Peyer's patch (tissue), 4 donors: ENCODE data around the gene DYNLT2B. TPM values are rescaled to one million over a fixed set of nuclear protein-coding genes. Genes with fewer than 3 reads are reported as not detected.

Source experiments
- DNase-seq, 3 donors: peaks; one replicate each; pipeline ENCODE4 v3.0.0-alpha.2; 2017 to 2019
- H3K27ac ChIP-seq, 4 donors: fragments of 200-600 bp; sonication (generic); one replicate each; pipeline ENCODE4 v1.5.1; 2016 to 2019
- H3K27me3 ChIP-seq, 2 donors: fragments of 200-600 bp; sonication (generic); one replicate each; pipeline ENCODE4 v1.5.1; 2019
- H3K36me3 ChIP-seq, 3 donors: fragments of 200-600 bp; sonication (generic); one replicate each; pipeline ENCODE4 v1.5.1; 2016 to 2019
- H3K4me1 ChIP-seq, 4 donors: fragments of 200-600 bp; sonication (generic); one replicate each; pipeline ENCODE4 v1.5.1; 2016 to 2019
- H3K4me3 ChIP-seq, 4 donors: fragments of 200-600 bp; sonication (generic); 1 replicate in 3 of 4; 2 replicates in 1 of 4; pipeline ENCODE4 v1.5.1; 2016 to 2019; ENCODE audit warnings: mild to moderate bottlenecking in 1 of 4
- H3K9me3 ChIP-seq, 4 donors: fragments of 200-600 bp; sonication (generic); one replicate each; pipeline ENCODE4 v1.5.1; 2016 to 2019; ENCODE audit warnings: mild to moderate bottlenecking in 1 of 4
- POLR2A ChIP-seq, 2 donors: fragments of 450-650 bp; IDR thresholded peaks; one replicate each; pipeline ENCODE4 v1.5.1; 2017; ENCODE audit warnings: antibody characterized with exemption in 2 of 2, mild to moderate bottlenecking in 2 of 2, moderate library complexity in 2 of 2
- total RNA-seq, 4 donors: library from RNA; depleted of rRNA; stranded (reverse); fragments of >200 nt; gene quantifications; one replicate each; pipeline ENCODE4 v1.1.0, GENCODE V29; 2016
- TF ChIP-seq, protein P1 (sequence below), 6 experiments: fragments of 450-650 bp in 4 of 6; fragments of 200-600 bp in 2 of 6; sonication (generic) in 1 of 6; IDR thresholded peaks; one replicate each; pipeline ENCODE4 v1.5.1; 2017 to 2019; ENCODE audit warnings: antibody characterized with exemption in 6 of 6, mild to moderate bottlenecking in 3 of 6, moderate library complexity in 1 of 6

Gene DYNLT2B
- total RNA-seq, 4 donors from 2014 or later: 2.3 to 6.0 TPM; not detected in 2

DNA sequence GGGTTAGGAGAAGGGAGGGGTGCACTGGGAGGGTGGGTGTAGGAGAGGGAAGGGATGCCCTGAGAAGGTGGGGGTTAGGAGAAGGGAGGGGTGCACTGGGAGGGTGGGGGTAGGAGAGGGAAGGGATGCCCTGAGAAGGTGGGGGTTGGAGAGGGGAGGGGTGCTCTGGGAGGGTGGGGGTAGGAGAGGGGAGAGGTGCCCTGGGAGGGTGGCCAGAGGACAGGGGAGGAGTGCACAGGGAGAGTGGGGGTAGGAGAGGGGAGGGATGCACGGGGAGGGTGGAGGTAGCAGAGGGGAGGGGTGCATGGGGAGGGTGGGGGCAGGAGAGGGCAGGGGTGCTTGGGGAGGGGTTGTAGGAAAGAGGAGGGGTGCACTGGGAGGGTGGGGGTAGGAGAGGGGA lies 16.9 kb upstream of the DYNLT2B start:
- no peak overlapping the region for H3K4me3 ChIP-seq
- H3K36me3 ChIP-seq: no peaks in the 10 kb centered on the region
- no peaks in the 10 kb centered on the region for H3K4me1 ChIP-seq
- no peaks in the 10 kb centered on the region for H3K9me3 ChIP-seq
- no peak for DNase-seq
- H3K27me3 ChIP-seq: no peaks in the 10 kb centered on the region
- TF ChIP-seq, protein P1, sequence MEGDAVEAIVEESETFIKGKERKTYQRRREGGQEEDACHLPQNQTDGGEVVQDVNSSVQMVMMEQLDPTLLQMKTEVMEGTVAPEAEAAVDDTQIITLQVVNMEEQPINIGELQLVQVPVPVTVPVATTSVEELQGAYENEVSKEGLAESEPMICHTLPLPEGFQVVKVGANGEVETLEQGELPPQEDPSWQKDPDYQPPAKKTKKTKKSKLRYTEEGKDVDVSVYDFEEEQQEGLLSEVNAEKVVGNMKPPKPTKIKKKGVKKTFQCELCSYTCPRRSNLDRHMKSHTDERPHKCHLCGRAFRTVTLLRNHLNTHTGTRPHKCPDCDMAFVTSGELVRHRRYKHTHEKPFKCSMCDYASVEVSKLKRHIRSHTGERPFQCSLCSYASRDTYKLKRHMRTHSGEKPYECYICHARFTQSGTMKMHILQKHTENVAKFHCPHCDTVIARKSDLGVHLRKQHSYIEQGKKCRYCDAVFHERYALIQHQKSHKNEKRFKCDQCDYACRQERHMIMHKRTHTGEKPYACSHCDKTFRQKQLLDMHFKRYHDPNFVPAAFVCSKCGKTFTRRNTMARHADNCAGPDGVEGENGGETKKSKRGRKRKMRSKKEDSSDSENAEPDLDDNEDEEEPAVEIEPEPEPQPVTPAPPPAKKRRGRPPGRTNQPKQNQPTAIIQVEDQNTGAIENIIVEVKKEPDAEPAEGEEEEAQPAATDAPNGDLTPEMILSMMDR (IDR thresholded peaks at IDR 0.05): no peak
- TF ChIP-seq POLR2A (IDR thresholded peaks at IDR 0.05): no peak
- no peak overlapping the region for H3K27ac ChIP-seq

DNA sequence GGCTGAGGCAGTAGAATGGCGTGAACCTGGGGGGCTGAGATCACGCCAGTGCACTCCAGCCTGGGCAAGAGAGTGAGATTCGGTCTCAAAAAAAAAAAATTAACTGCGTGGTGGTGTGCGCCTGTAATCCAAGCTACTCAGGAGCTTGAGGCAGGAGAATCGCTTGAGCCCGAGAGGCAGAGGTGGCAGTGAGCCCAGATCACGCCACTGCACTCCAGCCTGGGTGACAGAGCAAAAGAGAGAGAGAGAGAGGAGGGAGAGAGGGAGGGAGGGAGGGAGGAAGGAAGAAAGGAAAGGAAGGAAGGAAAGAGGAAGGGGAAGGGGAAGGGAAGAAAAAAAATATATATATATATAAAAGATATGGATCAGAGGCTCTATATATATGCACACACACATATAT lies 14.1 kb upstream of the DYNLT2B start:
- no peak for DNase-seq
- H3K4me1 ChIP-seq: no peaks in the 10 kb centered on the region
- H3K9me3 ChIP-seq: no peaks in the 10 kb centered on the region
- H3K27me3 ChIP-seq: no peaks in the 10 kb centered on the region
- H3K4me3 ChIP-seq: no peak overlapping the region
- H3K27ac ChIP-seq: no peak overlapping the region
- no peak for TF ChIP-seq POLR2A (IDR thresholded peaks at IDR 0.05)
- TF ChIP-seq, protein P1 (IDR thresholded peaks at IDR 0.05): no peak
- no peaks in the 10 kb centered on the region for H3K36me3 ChIP-seq

DNA sequence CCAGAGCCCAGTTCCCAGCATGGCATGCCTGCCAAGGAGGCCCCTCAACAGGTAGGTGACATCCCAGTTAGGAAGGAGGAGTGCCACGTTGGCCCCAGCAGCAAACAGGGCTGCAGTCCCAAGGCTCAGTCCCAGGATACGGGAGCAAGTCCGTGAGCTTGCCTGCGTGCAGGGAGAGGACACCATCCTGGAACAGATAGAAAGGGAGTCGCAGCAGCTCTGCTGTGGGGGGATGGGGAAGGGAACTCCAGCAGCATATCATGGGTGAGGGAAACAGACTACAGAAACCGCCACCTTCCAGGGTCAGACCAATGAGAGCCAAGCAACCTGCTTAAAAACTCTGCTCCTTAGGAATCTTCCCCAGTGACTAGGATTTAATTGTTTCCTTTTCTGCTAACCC lies 9.4 kb upstream of the DYNLT2B start:
- no peak overlapping the region for H3K27ac ChIP-seq
- no peak overlapping the region for H3K4me3 ChIP-seq
- no peak for DNase-seq
- no peaks in the 10 kb centered on the region for H3K9me3 ChIP-seq
- no peaks in the 10 kb centered on the region for H3K36me3 ChIP-seq
- TF ChIP-seq, protein P1 (IDR thresholded peaks at IDR 0.05): no peak
- no peak for TF ChIP-seq POLR2A (IDR thresholded peaks at IDR 0.05)
- no peaks in the 10 kb centered on the region for H3K4me1 ChIP-seq
- no peaks in the 10 kb centered on the region for H3K27me3 ChIP-seq

DNA sequence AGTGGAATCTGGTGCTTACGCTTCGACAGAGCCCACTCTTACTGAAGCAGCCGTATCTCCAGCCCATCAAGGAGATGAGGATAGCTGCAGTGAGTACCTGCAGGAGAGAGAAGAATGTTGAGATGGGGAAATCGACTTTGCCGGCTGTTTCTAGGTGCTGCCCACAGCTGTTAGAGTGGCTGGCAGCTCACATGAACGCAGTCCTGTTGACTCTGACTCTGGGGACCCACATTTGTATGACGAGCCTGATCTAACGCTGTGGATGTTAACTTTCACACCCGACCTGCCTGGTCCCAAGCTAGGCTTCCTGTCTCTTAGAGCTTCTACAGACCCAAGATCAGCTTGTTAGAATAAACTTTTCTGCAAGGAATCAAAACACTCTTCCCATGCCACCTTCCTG lies 8.9 kb upstream of the DYNLT2B start:
- Histone ChIP-seq H3K4me3 (no peak overlapping the region), H3K27me3 (no peaks in the 10 kb centered on the region), H3K27ac (no peak overlapping the region), H3K9me3 (no peaks in the 10 kb centered on the region), H3K4me1 (no peaks in the 10 kb centered on the region), H3K36me3 (no peaks in the 10 kb centered on the region)
- DNase-seq: no peak
- no peak for TF ChIP-seq POLR2A (IDR thresholded peaks at IDR 0.05)
- TF ChIP-seq, protein P1 (IDR thresholded peaks at IDR 0.05): no peak

DNA sequence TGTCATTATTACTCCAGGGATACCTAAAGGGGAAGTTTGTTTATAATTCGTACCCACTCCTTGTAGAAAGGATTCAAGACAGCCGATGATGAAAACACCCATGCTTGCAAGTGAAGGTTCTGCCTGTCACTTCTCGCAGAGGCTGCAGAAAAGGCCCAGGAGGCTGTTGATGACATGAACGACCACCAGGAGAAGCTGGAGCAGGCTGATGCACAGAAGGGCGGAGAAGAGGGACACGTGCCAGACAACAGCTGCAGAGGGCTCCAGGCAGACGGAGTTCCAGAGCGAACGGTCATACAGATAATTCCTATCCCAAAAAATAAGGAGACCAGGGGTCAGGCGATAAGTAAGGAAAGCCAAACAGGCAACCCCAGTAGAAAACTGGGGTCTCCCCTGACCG lies 5.7 kb upstream of the DYNLT2B start:
- Histone ChIP-seq H3K4me3 (no peak overlapping the region), H3K27me3 (no peaks in the 10 kb centered on the region), H3K36me3 (no peaks in the 10 kb centered on the region), H3K9me3 (no peaks in the 10 kb centered on the region), H3K27ac (no peak overlapping the region), H3K4me1 (peaks cover 0 to 2% (median 0%) of the 10 kb centered on the region in 4 donors)
- TF ChIP-seq POLR2A (IDR thresholded peaks at IDR 0.05): no peak
- TF ChIP-seq, protein P1 (IDR thresholded peaks at IDR 0.05): no peak
- no peak for DNase-seq

DNA sequence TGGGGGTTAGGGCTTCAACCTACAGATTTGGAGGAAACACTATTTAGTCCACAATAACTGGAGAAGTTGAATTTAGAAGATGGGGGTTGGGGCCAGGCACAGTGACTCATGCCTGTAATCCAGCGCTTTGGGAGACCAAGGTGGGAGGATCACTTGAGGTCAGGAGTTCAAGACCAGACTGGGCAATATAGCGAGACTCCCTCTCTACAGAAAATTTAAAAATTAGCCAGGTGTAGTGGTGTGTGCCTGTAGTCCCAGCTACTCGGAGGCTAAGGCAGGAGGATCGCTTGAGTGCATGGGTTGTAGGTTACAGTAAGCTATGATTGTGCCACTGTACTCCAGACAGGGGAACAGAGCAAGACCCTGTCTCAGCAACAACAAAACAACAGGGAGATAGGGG lies 5.0 kb upstream of the DYNLT2B start:
- H3K36me3 ChIP-seq: no peaks in the 10 kb centered on the region
- H3K27me3 ChIP-seq: no peaks in the 10 kb centered on the region
- H3K4me1 ChIP-seq: peaks cover 0 to 2% (median 0%) of the 10 kb centered on the region in 4 donors
- TF ChIP-seq POLR2A (IDR thresholded peaks at IDR 0.05): no peak
- TF ChIP-seq, protein P1 (IDR thresholded peaks at IDR 0.05): no peak
- DNase-seq: no peak
- no peaks in the 10 kb centered on the region for H3K9me3 ChIP-seq
- H3K4me3 ChIP-seq: no peak overlapping the region
- no peak overlapping the region for H3K27ac ChIP-seq
